Left ventricle myocardium inferior (tissue), 1 donor: ENCODE measurements around the gene ZMIZ1. TPM values are rescaled to one million over a fixed set of nuclear protein-coding genes. Genes with fewer than 3 reads are reported as not detected.
"Not testable (repeated sequence)": the region's sequence is repeated elsewhere in the genome, so short reads cannot be mapped to it uniquely, and the experiment has no call there.

Source experiments
- DNase-seq: peaks from one replicate; pipeline ENCODE4 v3.0.0-alpha.2; 2020
- H3K27ac ChIP-seq: fragments of 200-600 bp; replicated peaks from 2 replicates; pipeline ENCODE4 v1.8.0; 2021
- H3K27me3 ChIP-seq: fragments of 200-600 bp; 2 replicates; pipeline ENCODE4 v1.8.0; 2021; ENCODE audit warnings: low read depth
- H3K36me3 ChIP-seq: fragments of 200-600 bp; 2 replicates; pipeline ENCODE4 v1.8.0; 2021
- H3K4me1 ChIP-seq: fragments of 200-600 bp; 2 replicates; pipeline ENCODE4 v1.8.0; 2021
- H3K4me3 ChIP-seq: fragments of 200-600 bp; 2 replicates; pipeline ENCODE4 v1.8.0; 2021; ENCODE audit warnings: mild to moderate bottlenecking, moderate library complexity
- H3K9me3 ChIP-seq: fragments of 200-600 bp; replicated peaks from 2 replicates; pipeline ENCODE4 v1.8.0; 2021
- CTCF ChIP-seq: fragments of 200-600 bp; IDR thresholded peaks from 2 replicates; pipeline ENCODE4 v1.8.0; 2021; ENCODE audit warnings: antibody characterized with exemption, mild to moderate bottlenecking, borderline replicate concordance
- intact Hi-C: fragments of 100-400 bp; cut with micrococcal nuclease; formaldehyde crosslinking; loops from one replicate; pipeline ENCODE4 v1.11.0; 2022
- total RNA-seq: library from RNA; stranded (reverse); fragmentation: NEBNext Ultra II Directional; extraction: Animal tissue kit (Norgen Biotek cat#: 25700); gene quantifications from one replicate; pipeline ENCODE4 v1.2.1, GENCODE V29; 2021
- donor health status: DM: no; HTN: yes; CAD: no; lungs with severe emphysema.

Gene ZMIZ1
- total RNA-seq, 1 donor from 2014 or later: 55.9 TPM

DNA sequence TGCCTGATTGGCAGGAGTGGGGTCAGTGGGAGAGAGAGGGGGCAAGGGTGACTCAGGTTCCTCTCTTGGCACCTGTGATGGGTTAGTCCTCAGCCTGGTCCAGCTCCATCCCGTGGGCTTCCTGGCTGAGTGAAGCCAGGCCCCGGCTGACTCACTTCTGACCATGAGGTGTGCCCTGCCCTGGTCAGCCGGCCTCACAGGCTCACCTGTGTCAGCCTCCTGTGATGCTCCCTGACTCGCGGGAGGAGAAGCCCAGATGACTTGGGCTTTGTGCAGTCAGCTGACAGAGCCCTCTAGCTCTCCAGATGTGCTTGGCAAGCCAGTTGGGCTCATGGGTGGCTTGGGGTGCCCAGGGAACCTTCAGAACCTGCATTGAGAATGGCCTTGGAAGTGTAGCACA, 262.5 kb downstream of the ZMIZ1 start:
- Histone ChIP-seq H3K36me3 (no peaks in the 10 kb centered on the region), H3K27me3 (no peaks in the 10 kb centered on the region), H3K4me1 (no peaks in the 10 kb centered on the region), H3K4me3 (no peak overlapping the region), H3K9me3 (peaks cover 3% of the 10 kb centered on the region), H3K27ac (peak overlapping the region; percentile 40)
- DNase-seq: no peak
- TF ChIP-seq CTCF: no peak
- intact Hi-C loops: no loop called here

GRCh38 chr10:79331709-79332108, 262.9 kb downstream of the ZMIZ1 start:
- Histone ChIP-seq H3K27me3 (no peaks in the 10 kb centered on the region), H3K4me1 (no peaks in the 10 kb centered on the region), H3K36me3 (no peaks in the 10 kb centered on the region), H3K27ac (peak overlapping the region; percentile 40), H3K4me3 (no peak overlapping the region), H3K9me3 (peaks cover 3% of the 10 kb centered on the region)
- intact Hi-C loops: no loop called here
- no peak for DNase-seq
- TF ChIP-seq CTCF: no peak

GRCh38 chr10:79332610-79333315, 264.0 kb downstream of the ZMIZ1 start:
- intact Hi-C loops, DNase-seq, H3K27me3 ChIP-seq, H3K4me1 ChIP-seq, H3K36me3 ChIP-seq, H3K27ac ChIP-seq, H3K9me3 ChIP-seq, H3K4me3 ChIP-seq: not testable (repeated sequence)

GRCh38 chr10:79333513-79333912, 264.7 kb downstream of the ZMIZ1 start:
- H3K4me3 ChIP-seq: no peak overlapping the region
- H3K27ac ChIP-seq: no peak overlapping the region
- TF ChIP-seq CTCF: no peak
- no peaks in the 10 kb centered on the region for H3K27me3 ChIP-seq
- no peak for DNase-seq
- no peaks in the 10 kb centered on the region for H3K4me1 ChIP-seq
- H3K36me3 ChIP-seq: no peaks in the 10 kb centered on the region
- peaks cover 3% of the 10 kb centered on the region for H3K9me3 ChIP-seq
- intact Hi-C loops: no loop called here

GRCh38 chr10:79334573-79334972, 265.8 kb downstream of the ZMIZ1 start:
- DNase-seq: no peak
- Histone ChIP-seq H3K4me1 (no peaks in the 10 kb centered on the region), H3K27ac (no peak overlapping the region), H3K9me3 (peaks cover 3% of the 10 kb centered on the region), H3K4me3 (no peak overlapping the region), H3K27me3 (no peaks in the 10 kb centered on the region), H3K36me3 (no peaks in the 10 kb centered on the region)
- TF ChIP-seq CTCF: no peak
- intact Hi-C loops: no loop called here

- no peak for DNase-seq
Measured at GRCh38 chr10:79335094-79335469, 266.3 kb downstream of the ZMIZ1 start.

More at GRCh38 chr10:79335094-79335469, 266.3 kb downstream of the ZMIZ1 start:
- no peaks in the 10 kb centered on the region for H3K36me3 ChIP-seq
- TF ChIP-seq CTCF: no peak
- no peak overlapping the region for H3K4me3 ChIP-seq
- H3K27me3 ChIP-seq: no peaks in the 10 kb centered on the region
- H3K27ac ChIP-seq: no peak overlapping the region
- intact Hi-C loops: no loop called here
- H3K4me1 ChIP-seq: no peaks in the 10 kb centered on the region
- H3K9me3 ChIP-seq: peaks cover 3% of the 10 kb centered on the region
